Panc1 (cell line): ENCODE data around the gene CRYGS.

Experiments used
- POLR2AphosphoS5 ChIP-seq: IDR thresholded peaks from 2 replicates; pipeline ENCODE4 v1.6.1; 2012; ENCODE audit warnings: mild to moderate bottlenecking, low read depth, low read length, moderate library complexity
- SIN3A ChIP-seq: IDR thresholded peaks from 2 replicates; pipeline ENCODE4 v1.6.1; 2012; ENCODE audit warnings: low read depth, mild to moderate bottlenecking, low read length, moderate library complexity, borderline replicate concordance; ENCODE audit not compliant: insufficient read depth
- TCF7L2 ChIP-seq: IDR thresholded peaks from 2 replicates; pipeline ENCODE4 v1.6.1; 2011; ENCODE audit warnings: mild to moderate bottlenecking, low read depth, low read length, inconsistent platforms
- TF ChIP-seq, protein P1 (sequence below): fragments of 450-650 bp; IDR thresholded peaks from 2 replicates; pipeline ENCODE4 v1.5.1; 2017; ENCODE audit warnings: mild to moderate bottlenecking
- TF ChIP-seq, protein P2 (sequence below), 2 experiments: IDR thresholded peaks; 2 replicates each; pipeline ENCODE4 v1.6.1; 2011 to 2012; ENCODE audit warnings: low read depth in 2 of 2, control low read depth in 1 of 2, low read length in 1 of 2, mild to moderate bottlenecking in 1 of 2, moderate library complexity in 1 of 2; ENCODE audit not compliant: insufficient read depth in 1 of 2

DNA sequence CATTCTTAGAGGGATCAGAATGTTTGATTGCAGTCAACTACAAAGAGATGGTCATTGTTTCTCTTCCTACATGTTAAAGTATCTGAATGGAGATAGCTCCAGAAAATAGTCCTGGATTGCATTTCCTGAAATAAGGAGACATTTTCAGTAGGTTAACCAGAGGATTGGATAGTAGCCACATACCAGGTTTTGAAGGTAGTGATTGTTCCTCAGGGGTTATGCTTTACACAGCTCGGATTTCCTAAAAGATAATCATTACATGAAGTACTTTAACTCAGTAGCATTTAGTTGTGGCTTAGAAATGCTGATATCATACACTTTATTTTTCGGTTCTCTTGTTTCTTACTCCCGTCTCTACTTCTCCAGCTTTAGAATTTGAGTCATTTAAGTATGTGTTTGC lies 36.6 kb upstream of the CRYGS start:
- TF ChIP-seq, protein P1, sequence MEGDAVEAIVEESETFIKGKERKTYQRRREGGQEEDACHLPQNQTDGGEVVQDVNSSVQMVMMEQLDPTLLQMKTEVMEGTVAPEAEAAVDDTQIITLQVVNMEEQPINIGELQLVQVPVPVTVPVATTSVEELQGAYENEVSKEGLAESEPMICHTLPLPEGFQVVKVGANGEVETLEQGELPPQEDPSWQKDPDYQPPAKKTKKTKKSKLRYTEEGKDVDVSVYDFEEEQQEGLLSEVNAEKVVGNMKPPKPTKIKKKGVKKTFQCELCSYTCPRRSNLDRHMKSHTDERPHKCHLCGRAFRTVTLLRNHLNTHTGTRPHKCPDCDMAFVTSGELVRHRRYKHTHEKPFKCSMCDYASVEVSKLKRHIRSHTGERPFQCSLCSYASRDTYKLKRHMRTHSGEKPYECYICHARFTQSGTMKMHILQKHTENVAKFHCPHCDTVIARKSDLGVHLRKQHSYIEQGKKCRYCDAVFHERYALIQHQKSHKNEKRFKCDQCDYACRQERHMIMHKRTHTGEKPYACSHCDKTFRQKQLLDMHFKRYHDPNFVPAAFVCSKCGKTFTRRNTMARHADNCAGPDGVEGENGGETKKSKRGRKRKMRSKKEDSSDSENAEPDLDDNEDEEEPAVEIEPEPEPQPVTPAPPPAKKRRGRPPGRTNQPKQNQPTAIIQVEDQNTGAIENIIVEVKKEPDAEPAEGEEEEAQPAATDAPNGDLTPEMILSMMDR, result no peak
- TF ChIP-seq POLR2AphosphoS5 (no peak), SIN3A (no peak), TCF7L2 (no peak)
- TF ChIP-seq, protein P2, sequence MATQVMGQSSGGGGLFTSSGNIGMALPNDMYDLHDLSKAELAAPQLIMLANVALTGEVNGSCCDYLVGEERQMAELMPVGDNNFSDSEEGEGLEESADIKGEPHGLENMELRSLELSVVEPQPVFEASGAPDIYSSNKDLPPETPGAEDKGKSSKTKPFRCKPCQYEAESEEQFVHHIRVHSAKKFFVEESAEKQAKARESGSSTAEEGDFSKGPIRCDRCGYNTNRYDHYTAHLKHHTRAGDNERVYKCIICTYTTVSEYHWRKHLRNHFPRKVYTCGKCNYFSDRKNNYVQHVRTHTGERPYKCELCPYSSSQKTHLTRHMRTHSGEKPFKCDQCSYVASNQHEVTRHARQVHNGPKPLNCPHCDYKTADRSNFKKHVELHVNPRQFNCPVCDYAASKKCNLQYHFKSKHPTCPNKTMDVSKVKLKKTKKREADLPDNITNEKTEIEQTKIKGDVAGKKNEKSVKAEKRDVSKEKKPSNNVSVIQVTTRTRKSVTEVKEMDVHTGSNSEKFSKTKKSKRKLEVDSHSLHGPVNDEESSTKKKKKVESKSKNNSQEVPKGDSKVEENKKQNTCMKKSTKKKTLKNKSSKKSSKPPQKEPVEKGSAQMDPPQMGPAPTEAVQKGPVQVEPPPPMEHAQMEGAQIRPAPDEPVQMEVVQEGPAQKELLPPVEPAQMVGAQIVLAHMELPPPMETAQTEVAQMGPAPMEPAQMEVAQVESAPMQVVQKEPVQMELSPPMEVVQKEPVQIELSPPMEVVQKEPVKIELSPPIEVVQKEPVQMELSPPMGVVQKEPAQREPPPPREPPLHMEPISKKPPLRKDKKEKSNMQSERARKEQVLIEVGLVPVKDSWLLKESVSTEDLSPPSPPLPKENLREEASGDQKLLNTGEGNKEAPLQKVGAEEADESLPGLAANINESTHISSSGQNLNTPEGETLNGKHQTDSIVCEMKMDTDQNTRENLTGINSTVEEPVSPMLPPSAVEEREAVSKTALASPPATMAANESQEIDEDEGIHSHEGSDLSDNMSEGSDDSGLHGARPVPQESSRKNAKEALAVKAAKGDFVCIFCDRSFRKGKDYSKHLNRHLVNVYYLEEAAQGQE (IDR thresholded peaks at IDR 0.05; ENCODE audit: insufficient read depth in 1 of 2, low read depth in 2 of 2, low read length in 1 of 2), result no peak
